LoVo (cell line): Measurements from ENCODE around the gene ABCA8.

Source experiments
- DNase-seq: peaks from one replicate; pipeline ENCODE4 v3.0.0-alpha.2; 2016; ENCODE audit warnings: low spot score

Gene ABCA8

GRCh38 chr17:68867759-68868516, 87.3 kb downstream of the ABCA8 start:
- no peak for DNase-seq

GRCh38 chr17:68865584-68865983, 89.6 kb downstream of the ABCA8 start:
- DNase-seq, result no peak

DNA sequence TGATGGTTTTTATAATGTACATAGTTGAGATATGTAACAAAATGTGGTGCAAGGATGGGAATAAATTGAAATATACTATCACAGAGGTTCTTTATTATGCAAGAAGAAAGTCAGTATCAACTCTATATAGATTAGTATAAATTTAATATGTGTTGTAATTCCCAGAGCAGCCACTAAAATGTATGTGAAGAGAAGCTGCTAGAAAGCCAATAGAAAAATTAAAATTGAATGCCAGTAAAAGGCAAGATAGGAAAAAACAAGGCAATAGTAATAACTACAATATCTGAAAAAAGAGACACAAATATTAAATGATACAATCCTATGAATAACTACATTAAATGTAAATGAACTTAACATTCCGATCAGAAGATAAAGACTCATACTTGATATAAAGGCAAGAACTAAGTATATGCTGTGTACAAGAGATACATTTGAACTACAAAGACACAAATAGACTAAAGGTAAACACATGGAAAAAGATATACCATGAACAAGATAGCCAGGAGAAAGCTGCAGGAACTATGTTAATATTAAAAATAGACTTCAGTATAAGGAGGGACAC, 92.0 kb downstream of the ABCA8 start:
- DNase-seq, result no peak

- DNase-seq, result no peak
These were observed 93.6 kb downstream of the ABCA8 start for GRCh38 chr17:68861602-68862001.

DNA sequence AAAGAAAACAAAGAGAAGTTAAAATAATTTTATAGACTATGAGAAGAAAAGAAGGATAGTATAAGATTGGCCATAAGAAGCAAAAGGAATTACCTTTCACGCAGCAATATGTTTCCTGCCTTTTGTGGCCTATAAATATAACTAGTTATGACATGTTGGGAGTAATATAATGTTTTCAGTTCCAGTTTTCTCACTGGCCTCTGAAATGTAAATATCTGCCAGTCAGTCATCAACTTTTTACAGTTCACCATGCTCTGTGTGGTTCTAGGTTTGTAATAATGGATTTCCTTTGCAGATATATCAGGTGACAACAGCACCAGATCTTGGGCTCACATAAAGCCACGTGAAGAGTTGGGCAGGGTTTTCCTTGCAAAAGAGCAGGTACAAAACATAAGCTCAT, 94.3 kb downstream of the ABCA8 start:
- no peak for DNase-seq

DNA sequence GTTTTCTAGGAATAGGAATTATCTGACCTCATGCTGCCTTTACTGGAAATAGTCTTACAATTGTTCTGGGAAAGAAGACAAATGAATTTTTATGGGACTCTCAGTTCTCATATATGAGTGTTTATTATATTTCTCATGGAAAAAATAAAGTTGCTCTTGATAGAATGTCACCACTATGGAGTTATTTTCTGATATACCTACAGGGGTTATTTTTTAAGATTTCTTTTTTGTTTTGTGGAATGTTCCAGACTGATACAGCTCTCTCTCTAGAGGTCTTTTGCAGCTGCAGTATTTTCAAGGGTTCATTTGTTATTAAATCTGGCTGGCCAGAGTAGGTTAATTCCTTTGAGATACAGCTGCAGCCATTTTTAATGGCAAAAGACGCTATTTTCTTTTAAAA, 100.7 kb downstream of the ABCA8 start:
- no peak for DNase-seq

GRCh38 chr17:68853439-68853838, 101.8 kb downstream of the ABCA8 start:
- DNase-seq, result no peak

DNA sequence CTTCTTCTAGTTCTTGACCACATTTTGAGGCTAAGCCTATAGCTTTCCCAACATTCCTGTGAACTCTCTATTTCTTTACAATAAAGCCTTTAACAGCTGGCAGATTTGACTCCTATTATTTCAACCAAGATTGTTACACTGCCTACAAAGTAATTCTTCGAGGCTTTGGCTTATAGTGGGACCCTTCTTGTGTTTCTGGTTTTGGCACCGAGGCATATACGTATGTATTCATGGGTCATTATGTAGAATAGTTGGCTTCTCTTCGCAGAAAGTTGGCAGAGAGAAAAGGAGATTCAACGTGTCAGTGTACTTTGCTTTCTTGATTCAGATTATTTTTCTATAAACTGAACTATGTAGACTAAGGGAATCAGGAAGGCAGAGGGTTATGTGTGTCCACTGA, 102.2 kb downstream of the ABCA8 start:
- DNase-seq, result no peak

DNA sequence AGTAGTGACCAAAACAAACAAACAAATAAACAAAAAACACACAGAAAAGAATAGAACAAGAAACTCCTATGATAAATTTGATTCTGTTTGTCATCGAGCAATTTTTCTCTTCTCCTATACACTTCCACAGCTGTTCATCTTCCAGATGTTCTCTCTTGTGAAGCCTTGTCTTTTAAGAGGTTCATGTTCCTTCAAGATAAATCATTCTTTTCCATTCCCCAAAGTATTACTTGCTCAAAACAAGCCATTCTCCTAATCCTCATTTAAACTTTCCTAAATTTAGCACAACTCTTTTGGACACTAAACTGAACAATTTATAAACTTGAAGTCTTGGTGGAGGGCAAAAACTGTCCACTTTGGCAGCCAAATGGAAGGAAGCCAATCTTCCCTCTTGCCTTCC, 103.3 kb downstream of the ABCA8 start:
- DNase-seq, result no peak

DNA sequence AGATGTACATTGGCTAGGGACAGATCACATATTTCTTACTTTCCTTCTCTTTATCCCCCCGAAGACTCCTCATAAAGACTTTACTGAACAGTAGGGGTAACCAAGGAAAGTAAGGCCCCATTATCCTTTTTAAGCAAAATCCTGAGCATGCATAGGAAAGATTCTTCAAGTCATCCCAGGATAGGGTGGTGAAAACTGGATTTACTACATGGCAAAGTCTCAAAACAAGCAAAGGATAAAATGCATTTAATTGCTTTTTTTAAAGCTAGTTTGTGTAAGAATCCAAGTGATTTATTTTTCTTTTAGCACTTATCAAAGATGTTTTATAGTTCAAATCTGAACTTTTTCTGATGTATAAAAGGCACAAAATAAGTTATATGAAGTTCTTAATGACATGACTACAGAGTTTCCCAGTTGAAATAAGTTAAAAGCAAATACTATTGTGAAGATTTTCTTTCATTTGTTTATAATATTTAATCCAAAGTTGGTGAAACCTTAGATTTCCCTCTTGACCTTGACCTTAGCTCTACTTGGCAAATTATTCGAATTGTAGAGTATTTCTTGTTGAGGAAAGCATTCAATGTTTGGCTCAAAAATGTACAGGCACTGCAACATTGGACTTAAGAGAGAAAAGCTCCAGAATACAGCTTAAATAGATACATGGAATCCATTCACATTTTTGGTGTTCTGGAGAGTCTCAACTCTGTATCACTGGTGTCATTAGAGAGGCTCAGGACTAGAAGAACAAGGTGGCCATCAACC, 104.3 kb downstream of the ABCA8 start:
- DNase-seq, result no peak

- DNase-seq, result no peak
These were observed 105.2 kb downstream of the ABCA8 start for GRCh38 chr17:68849673-68850610.

DNA sequence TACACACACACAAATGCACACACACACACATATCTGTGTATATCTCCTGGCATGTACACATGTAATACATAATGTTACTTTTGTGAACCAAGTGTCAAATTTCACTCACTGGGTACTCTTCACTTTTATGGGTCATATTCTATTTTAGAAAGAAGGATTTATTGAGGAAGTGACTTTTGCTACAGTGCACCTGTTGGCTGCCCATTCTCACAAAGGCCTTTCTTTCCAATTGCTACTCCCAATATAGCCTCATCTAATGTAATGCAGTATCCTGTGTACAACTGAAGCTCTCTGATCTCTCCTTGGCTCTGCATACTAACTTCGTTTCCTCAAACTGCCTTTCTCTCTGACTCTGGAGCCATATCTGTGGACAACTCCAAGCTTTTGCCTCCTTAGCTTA, 107.5 kb downstream of the ABCA8 start:
- no peak for DNase-seq

GRCh38 chr17:68843522-68843921, 111.7 kb downstream of the ABCA8 start:
- no peak for DNase-seq

DNA sequence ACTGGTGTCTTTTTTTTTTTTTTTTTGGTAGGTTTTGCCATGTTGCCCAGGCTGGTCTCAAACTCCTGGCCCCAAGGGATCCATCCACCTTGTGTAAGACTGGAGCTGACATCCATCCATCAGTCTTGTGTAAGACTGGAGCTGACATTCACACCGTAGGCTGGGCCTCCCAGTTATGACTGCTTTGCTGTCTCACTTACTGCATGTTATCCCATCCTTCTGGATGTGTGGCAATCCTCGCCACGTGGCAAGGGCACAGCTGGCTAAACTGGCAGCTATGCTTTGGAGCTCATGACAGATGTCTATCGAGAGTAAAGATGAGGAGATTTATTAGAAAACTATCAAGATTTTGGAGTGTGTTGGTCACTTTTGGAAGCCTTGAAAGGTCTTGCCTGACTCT, 115.1 kb downstream of the ABCA8 start:
- no peak for DNase-seq

DNA sequence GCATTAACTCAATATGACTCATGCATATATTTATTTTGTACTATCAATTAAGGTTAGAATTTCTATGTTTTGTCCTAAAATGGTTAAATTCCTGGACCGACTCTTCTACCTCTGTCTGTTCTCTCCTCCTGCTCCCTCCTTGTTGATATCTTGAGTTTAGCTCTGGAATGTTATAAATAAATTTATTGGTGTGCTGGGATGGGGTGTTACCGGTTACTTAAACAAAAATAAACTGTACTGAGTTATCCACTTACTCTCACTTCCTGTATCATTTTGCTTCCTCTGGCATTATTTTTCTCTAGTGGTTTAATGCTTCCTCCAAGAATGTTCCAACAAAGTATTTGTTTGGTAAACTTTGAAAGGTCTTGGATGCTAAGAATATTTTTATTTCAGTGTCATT, 120.1 kb downstream of the ABCA8 start:
- no peak for DNase-seq

DNA sequence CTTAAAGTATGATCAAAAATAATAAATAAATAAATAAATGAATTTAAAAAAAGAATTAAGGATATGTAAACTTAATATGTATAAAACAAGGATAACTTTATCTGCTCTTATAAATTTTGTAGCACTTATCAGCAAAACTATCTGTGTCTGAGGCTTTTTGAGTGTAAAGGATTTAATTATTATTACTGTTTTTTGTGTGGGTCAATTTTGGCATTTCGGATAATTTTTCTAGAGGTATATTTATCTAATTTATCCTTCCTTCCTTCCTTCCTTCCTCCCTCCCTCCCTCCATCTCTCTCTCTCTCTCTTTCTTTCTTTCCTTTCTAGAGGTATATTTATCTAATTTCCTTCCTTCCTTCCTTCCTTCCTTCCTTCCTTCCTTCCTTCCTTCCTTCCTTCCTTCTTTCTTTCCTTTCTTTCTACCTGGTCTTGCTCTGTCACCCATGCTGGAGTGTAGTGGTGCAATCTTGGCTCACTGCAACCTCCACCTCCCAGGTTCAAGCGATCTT, 120.8 kb downstream of the ABCA8 start:
- DNase-seq, result no peak

DNA sequence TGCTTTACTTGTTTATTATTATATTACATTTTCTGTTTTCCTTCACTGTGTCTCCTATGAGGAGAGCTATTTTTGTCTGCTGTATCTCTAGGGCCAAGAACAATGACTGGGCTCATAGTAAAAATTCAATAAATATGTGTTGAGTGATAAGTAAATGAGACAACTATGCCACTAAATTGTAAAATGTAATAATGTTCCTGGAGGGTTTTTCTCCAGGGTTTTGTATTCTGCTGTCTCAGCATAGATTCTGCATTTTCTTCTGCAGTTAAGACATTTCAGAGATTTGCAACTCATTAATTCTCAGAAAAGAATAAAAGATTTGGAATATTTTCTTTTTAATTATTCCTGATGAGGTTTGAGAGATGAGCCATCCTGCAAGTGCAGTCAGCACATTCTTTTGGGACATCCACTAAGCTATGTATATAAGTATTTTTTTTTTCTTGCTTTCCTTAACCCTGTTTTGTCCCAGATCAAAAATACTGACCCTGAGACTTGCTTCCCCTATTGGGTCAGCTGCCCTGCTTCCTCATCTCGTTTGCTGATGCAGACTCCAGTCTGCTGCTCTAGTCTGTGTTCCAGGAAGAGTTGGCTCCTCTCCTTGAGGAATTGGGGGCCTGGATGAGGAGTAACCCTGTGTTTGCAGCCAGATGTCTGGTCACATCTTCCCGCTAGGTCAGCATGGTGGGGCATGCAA, 122.9 kb downstream of the ABCA8 start:
- DNase-seq, result no peak

DNA sequence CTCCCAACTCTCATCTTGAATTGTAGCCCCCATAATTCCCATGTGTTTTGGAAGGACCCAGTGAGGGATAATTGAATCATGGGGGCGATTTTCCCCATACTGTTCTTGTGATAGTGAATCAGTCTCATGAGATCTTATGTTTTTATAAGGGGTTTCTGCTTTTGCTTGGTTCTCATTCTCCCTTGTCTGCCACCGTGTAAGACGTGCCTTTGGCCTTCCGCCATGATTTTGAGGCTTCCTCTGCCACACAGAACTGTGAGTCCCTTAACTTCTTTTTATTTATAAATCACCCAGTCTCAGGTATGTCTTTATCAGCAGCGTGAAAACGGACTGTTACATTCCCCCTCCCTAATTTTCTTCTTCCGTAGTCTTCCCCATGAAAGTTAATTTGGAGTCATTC, 124.0 kb downstream of the ABCA8 start:
- no peak for DNase-seq

DNA sequence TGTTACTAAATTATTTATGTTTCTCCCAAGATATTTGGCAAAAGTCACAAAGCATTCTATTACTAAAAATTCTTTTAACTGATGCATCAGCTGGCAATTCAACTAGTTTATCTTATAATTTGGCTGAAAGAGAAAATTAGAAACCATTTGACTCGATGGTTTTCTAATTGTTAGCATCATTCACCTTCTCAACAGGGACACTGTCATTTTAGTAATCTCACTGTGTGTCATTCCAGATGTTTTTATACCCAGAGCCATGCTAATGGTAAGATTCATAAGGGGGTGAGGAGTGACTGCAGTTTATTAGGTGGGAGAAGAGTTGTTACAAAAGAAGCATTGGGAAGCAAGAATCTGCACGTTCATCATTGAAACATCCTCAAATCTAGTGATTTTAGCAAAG, 124.9 kb downstream of the ABCA8 start:
- no peak for DNase-seq

DNA sequence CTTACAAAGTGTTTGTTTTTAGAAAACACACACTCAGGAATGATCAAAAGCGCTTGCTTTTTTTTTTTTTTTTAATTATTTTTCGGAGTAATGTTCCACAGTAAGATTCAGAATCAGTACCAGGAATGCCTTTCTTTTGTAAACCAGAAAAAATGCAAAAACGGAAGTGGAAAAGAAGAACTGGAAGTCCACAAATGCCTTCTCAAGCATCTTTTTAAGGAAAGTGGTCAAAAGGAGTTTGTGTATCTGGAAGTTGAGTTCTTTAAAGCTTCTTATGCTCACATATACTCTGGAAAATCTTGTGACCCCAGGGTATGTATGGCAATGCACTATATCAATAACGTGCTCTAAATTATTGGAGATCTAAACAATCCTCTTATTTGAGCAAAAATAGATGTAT, 126.0 kb downstream of the ABCA8 start:
- no peak for DNase-seq

DNA sequence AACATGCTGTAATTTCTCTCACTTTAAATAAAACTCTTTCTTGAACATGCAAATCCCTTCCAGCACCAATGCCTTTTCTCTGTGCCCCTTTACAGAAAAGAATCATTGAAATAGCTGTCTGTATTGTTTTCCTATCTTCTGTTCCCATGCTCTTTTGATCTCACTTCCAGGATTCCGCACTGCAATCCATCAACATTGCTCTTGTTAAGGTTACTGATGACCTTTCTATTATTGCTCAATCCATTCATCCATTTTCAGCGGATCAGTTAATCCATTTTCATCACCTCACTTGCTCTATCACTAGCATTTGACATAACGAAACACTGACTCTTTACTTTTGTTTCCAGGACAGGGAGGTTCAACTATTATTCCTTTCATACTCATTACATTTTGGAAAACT, 130.5 kb downstream of the ABCA8 start:
- DNase-seq, result no peak
